Measurements from ENCODE around the gene NDST4.
"Not testable (repeated sequence)": the region's sequence is repeated elsewhere in the genome, so short reads cannot be mapped to it uniquely, and the experiment has no call there.

The NDST4 gene

DNA sequence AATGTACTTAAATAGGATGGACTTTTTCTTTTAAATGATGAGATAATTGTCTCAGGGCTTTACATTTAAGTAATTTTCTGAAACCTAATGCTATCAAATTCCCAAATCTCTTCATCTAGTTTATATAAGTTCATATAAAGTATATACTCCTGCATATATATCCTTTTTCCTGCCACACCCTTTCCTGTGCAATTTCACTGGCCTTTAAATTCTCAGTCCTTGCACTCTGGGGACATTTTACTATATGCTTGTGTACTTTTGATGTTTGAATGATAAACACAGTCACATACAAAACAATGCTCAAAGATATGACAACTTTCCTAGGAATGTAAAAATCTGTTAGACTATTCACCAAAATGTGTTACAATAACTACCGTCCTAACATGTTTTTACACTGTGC lies 60.1 kb downstream of the NDST4 start:
- DNase-seq (ENCODE audit: low read depth): no peak

DNA sequence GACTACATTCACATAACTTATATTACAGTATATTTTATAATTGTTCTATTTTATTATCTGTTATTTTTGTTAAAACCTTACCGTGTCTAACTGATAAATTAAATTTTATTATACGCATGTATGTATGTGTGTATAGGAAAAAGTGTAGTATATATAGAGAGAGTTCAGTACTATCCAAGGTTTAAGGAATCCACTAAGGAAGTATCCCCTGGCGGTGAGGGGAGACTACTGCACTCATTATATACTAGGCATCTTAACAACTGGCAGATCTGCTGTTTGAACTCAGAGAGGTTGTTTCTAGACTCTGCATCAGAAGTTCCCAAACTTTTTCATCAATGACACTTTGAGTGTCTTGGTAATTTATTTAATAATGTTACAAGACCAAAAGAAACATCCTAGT lies 70.9 kb downstream of the NDST4 start:
- no peak for DNase-seq (ENCODE audit: low read depth)

DNA sequence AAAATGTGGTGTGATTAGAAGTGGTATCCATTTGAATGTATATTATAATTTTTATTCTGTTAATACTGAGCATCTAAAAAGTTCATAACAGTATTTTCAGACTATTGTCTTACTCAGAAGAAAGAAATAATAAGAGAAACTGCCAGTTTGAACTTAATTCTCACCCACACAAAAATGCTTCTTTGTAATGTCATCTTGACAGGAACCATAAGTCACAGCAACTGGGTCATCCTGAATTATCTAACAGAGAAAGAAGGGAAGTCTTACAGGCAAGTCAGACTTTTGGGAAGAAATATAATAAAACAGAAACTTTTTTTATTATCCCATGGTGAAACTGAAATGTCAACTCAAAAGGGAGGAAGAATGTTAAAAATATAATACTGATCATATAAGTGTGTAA lies 83.1 kb downstream of the NDST4 start:
- DNase-seq (ENCODE audit: low read depth): no peak

DNA sequence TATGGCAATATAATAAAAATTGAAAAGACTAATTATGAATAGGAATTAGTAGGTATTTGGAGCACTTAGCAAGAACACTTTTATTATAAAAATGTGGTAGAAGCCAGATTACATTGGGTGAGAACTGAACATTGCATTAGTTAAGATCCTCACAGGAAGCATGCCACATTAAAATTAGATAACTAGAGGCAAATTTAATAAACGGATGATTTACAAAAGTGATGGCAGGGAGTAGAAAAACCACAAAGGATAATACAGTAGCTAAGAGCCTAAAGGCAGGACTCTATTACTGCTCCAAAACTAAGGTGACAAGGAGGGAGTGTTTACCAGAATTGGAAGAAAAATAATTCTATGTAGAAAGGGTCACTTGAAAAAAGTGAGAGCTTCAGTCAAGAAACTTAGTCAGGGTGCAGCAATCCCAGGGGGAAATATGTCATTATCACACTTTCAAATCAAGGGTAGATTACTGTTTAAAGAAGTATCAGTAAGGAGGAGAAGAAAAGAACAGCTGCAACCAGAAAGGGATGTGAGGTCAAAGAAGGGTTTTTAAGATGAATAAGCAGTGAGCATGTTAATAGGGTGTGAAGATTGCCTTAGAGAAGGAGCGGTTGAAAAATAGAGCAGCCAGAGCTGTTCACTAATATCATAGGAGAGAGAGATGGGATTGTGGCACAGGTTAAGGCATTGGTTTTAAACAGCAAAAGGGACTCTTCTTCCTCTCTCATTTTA lies 84.6 kb downstream of the NDST4 start:
- no peak for DNase-seq (ENCODE audit: low read depth)

DNA sequence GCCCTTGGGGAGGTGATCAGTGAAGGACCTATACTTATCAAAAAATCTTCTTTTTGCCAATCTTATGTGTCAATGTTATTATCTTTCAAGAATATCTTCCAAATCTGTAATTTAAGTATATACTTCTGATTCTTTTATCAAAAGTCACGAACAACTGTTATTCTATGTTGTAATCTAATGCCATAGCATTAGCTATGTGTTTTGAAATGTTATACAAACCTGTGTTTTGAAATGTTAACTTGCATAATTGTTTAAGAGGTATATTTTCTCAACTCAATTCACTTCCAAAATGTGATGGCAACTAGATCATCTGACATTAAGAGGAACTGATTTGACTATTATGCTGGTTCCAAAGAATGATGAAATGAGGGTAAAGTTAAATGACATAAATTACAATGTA lies 113.5 kb downstream of the NDST4 start:
- no peak for DNase-seq (ENCODE audit: low read depth)

DNA sequence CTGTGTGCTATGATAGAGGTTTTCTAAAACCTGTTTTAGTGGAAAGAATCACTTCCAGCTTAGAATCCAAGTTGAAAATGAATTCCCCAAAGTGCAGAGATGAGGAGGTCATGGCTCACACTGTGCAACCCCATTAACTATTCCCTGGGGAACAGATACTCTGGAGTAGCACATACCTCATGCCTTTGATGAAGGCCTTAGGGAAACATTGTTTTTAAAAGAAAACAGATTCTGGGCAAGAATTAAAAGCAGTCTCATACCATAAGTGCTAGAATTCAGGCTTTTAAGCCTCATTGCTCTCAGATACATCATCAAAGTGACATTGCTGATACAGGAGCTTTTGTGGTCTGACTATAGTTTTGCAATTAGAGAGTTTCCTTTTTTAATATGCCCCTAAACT lies 115.1 kb downstream of the NDST4 start:
- DNase-seq (ENCODE audit: low read depth): no peak

DNA sequence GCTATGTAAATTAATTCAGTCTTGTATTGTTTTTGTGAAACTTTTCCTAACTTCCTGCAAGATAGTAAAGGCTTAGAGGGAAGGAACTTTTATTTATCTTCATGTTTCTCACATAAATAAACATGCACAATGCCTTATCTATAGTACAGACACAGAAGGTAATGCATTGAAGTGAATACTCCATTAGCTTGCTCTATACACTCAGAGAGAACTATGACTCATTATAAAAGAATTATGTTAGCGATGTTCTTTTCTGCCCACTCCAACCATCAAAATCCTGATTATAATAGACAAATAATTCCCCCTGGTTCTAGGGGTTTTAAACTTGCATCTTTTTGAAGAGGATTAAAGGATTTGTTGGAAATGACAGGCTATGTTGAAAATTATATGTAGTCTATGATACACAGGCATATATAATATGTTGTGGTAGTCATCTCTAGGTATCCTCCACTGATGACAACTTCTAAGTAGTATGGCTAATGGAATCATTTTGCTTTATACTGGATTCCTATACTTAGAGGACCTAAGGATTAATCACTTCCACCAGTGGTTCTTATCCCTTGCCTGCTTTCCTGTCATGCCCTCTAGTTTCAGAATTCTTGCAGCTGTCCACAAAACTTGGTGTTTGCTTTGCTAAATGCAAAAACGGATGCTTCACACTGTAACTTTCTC lies 115.7 kb downstream of the NDST4 start:
- DNase-seq (ENCODE audit: low read depth): no peak

DNA sequence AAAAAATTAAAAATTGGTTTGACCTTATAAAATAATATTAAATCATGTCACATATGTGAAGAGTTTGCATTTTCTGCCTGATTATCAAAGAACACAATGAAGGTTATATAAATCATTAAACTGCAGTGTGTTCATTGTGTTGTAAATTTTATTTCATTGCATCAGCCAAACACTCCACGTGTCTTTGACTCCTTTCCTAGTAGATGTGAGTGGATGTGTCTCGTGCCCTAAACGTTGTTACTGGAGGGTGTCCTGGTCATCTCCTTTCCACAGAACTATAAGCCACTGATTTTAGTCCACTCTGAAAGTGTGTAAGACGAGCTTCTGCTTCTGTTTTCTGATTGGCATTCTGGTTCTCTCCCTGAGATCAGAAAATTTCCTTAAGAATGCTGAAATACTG lies 127.3 kb downstream of the NDST4 start:
- DNase-seq (ENCODE audit: low read depth): no peak

DNA sequence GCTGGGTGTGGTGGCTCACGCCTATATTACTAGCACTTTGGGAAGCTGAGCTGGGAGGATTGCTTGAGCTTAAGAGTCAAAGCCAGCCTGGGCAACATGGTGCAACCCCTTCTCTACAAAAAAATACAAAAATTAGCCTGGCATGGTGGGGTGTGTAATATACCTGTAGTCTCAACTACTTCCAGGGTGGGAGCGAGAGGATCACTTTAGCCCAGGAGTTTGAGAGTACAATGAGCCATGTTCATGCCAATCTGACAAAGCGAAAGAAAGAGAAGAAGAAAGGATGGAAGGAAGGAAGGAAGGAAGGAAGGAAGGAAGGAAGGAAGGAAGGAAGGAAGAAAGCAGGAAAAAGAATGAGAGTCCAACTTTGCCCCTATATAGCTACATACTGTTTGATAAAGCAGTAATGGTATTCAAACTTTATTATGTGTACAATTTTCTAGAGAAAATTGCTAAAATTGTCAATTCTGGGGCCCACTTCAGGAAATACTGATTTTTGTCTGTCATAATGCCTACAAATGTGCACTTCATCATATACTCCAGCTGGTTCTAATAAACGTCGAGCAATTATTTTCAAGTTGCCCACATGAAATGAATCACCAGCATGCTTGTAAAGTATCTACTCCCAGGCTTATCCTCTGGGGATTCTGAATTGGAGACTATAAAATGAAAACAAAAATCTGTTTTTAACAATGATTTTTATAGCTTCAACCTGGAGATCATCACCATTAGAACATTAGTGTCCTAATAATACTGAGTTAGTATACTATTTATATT lies 132.3 kb downstream of the NDST4 start:
- no peak for DNase-seq (ENCODE audit: low read depth)

DNA sequence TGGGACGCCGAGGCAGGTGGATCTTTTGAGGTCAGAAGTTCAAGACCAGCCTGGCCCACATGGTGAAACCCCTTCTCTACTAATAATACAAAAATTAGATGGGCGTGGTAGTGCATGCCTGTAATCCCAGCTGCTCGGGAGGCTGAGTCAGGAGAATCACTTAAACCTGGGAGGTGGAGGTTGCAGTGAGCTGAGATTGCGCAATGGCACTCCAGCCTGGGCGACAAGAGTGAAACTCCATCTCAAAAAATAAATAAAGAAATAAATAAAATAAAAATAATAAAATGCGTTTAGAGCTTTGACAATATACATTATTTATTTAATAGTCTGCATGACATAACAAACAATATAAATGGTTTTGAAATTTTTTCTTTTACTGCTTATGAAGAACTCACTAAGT lies 133.0 kb downstream of the NDST4 start:
- DNase-seq (ENCODE audit: low read depth): not testable (repeated sequence)

DNA sequence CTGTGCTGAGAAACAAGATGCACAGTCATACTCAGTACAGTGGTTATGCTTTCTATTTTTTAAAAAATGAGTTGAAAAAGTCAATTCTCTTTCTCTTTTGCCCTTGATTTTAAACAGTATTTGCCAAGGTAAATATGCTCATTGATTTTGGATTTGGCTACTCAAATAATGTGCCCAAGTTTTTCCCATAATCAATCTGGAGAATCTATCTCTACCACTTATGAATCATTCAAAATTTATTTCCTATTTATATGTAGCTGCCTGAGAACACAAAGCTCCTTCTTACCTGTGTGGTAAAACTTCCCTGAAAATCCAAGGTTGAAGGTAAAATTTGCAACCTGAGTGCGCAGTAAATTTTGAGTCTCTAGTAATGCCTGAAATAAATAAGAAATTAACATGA lies 136.5 kb downstream of the NDST4 start:
- DNase-seq (ENCODE audit: low read depth): no peak

DNA sequence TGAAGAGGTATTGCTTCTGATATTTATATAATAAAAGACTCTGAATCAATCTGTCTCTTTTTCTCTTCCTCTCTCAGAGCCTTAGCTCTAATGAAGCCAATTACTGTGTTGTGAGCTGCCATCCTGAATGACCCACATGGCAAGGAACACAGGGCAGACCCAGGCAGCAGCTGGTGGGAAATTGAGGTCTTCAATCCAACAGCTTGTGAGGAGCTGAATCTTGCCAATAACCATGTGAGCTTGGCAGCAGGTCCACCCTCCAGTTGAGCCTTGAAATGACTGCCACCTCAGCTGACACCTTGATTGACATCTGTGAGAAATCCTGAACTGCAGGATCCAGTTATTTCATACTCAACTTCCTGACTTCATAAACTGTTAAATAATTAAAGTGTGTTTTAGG lies 149.4 kb downstream of the NDST4 start:
- DNase-seq (ENCODE audit: low read depth): no peak

DNA sequence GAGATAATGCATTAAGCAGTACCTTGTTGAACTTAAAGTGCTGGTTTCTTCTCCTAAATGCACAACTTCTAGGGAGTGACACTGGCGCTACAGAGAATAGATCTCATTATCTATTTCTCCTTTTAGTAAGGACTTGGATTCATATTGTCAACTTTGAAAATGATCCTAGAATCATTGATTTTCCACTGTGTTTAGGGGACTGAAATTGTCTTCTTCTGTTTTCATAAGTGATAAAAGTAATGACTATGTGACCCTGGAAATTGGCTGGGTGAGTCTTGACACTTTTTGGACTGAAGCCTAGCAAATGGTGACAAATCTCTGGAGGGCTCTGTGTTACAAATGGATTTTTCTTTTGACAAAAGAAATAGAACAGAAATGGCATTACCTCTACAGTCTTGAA lies 167.8 kb downstream of the NDST4 start:
- no peak for DNase-seq (ENCODE audit: low read depth)

DNA sequence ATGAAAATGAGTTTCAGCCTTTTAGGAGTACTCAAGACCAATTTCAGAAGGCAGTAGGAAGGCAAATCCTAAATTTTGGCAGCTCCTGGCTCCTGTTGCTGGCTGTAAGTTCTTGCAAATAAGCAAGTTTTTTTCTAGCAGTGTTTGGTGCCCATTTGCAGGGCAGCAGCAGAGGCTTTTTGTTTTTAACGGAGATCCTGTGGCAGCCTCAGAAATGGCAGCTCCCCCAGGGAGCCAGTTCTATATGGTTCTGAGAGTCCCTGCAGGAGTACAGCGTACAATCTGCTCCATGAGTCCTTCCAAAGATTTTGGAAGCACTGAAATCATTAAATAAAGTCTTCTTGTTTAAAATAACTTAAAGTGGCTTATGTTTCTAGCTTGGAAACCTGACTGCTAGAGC lies 171.9 kb downstream of the NDST4 start:
- no peak for DNase-seq (ENCODE audit: low read depth)

DNA sequence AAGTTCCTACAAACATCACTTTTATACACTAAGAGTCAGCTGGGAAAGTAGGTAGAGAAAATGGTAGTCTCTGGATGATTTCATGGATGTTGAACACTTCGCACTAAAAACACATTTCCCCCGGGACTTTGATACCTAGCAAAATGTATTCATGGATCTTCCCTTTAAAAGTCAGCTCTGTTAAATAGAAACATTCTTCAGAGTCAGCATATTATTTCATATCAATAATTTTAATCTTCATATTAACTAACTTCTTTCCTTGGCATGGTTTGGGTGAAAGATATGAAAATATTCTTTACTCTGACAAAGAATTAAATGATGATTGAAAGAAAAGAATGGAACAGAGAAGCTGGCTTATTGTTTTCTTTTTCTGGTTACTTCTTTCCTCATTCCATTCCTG lies 185.5 kb downstream of the NDST4 start:
- no peak for DNase-seq (ENCODE audit: low read depth)

DNA sequence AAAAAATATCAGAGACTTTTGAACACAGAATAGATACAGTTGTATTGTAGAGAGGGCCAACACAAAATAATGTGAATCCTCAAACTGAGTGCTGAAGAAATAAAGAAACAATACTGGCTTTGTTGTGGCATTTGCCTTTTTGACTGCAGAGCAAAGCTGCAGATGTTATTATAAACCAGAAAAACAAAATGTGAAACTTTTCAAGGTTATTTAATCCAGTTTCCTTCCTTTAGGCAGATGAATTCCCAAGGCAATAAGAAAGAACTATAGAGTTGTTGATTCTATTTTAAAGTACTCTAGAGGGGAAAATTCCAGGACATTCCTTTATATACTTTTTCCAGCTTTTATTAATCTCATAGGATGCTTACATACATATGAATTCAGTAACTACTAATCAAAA lies 186.8 kb downstream of the NDST4 start:
- DNase-seq (ENCODE audit: low read depth): no peak

DNA sequence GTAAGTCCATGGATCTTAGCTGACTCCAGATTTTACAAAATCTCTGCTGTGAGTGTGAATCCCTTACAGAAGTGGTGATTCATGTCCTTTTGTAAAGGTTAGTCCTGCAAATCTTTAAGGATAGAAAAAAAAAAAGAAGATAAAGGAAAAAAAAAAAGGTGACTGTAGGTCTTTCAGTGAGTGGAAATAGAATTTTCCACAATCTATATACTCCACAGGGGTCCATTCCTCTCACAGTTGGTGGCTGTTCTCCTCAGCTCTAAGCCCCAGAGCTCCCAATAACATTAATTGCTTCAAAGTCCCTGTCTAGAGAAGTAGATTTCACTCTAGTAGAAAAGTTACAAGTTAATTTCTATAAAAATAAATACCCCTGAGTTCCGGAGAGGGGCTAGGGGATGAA lies 189.1 kb downstream of the NDST4 start:
- DNase-seq (ENCODE audit: low read depth): no peak

DNA sequence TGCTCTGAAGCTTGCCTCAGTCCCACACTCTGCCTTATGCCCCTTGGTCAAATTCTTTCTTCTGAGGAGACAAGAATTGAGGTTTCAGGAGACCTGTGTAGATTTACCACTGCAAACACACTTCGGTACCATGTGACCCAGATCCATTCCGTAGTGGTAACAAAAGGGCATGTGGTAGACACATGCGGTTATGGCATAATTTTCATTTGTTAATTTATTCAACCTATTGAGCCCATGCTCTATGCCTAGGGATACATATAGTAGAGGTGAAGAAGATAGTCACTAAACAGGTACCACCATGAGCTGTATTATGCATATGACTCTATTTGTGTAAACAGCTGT lies 190.9 kb downstream of the NDST4 start:
- no peak for DNase-seq (ENCODE audit: low read depth)

DNA sequence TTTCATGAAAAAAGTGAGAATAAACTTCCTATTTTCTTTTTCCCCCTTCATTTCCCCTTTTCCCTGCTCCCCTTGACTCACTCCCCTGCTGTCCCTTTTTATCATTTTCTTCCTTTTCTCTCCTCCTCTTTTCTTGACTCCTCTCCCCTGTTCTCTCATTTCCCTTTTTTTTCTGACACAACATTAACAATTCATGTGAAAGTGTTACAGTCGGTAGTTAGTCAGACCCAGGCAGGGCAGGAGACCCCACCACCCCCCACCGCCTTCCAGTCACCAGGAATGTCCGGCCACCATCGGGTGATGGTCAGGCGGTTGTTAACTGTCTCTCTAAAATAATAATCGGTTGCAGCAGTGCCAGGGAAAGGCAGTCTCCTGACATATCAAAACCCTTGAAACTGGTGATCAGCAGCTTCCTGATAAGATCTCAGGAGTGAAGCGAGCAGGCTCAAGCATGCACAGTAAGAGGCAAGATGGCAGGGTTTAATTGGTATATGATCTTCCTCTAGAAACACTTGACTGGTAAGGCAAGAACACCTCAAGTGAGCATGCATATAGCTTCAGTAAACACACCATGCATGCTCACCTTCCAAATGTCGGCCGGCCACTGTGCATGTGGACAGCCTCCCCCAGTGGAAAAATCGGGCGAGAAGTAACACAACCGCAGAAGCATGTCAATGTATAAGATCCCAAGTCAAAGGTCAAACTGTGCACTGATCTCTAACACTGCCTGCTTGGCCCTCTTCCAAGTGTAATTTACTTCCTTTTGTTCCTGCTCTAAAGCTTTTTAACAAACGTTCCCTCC lies 191.4 kb downstream of the NDST4 start:
- DNase-seq (ENCODE audit: low read depth): no peak

DNA sequence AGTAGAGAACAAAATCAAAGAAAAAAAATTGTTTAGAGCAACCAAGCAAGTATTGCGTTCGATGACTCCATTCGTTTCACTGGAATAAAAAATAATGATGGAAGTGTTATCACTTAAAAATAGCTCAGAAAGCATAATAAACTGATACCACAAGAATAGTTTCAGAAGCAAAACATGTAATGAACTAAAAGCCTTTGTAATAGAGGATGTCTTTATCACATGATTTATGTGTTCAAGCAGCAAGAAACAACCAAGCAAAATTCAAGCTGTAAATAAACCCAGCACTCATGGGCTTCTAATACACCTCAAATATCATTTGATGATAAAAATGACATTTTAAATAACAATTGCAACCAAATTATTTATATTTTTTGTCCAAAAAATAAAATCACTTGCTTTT lies 192.2 kb downstream of the NDST4 start:
- DNase-seq (ENCODE audit: low read depth): no peak

DNA sequence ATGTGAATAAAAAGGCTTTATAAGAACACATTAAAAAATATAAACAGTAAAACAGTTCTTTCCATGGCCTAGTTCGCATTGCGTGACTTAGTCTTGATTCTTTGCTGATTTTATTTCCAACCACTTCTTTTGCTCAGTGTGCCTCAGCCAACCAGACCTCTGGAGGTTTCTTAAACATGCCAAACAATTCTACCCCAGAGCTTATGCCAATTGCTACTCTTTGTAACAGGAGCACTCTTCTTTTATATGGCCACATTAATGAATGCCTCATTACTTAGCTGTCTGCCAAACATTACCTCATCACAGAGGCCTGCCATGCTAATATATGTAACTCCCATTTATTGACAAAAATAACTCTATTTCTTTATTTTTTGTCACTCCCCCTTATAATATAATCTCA lies 202.3 kb downstream of the NDST4 start:
- DNase-seq (ENCODE audit: low read depth): no peak

DNA sequence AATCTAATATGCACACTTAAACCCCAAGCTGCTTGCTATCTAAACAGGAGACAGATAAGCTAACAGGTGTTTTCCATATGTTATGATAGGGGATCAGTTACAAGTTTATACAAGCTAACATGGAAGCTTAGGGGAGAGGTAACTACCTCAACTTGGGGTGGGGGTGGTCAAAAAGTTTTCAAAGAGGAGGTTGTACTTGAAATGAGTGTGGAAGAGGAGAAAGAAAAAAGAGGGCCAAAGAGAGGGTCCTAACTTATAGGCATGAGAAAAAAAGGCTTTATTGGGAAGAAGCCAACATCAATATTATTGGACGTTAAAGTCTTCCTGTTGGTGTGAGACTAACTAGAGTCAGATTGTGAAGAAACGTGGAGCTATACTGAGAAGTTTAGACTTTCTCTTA lies 205.9 kb downstream of the NDST4 start:
- no peak for DNase-seq (ENCODE audit: low read depth)

DNA sequence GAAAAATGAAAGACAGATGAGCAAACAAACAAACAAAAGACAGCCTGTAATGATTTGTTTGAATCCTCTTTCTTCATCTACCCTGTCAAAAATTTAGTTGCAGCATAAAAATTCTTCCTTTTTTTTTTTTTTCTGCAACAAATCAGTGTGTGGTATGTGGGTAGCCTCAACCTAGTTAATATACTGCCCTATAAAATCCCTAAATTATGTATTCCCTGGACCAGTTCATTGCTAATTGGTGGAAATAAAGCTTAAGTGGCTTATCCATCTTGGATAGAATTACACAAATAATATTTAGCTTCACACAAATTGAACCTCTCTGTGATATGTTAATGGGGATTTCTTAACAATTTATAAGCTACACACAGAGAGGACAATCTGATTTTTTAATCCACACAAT lies 208.4 kb downstream of the NDST4 start:
- DNase-seq (ENCODE audit: low read depth): no peak

Data from stimulated activated CD4-positive, alpha-beta T cell treated with anti-CD3 and anti-CD28 coated beads, Interleukin-2, amount 100 ng/mL, for 4 hours (primary cell).